Parathyroid adenoma (tissue), 2 donors: ENCODE results near the gene SYNDIG1.

Experiments
- H2AFZ ChIP-seq: fragments of 300-600 bp; sonication (generic); one replicate; pipeline ENCODE4 v1.7.0; 2017; ENCODE audit warnings: antibody characterized with exemption, mild to moderate bottlenecking
- H3K27ac ChIP-seq: fragments of 300-600 bp; sonication (generic); one replicate; pipeline ENCODE4 v1.7.0; 2017
- H3K27me3 ChIP-seq: fragments of 300-600 bp; sonication (generic); one replicate; pipeline ENCODE4 v1.7.0; 2017; ENCODE audit warnings: low read length; ENCODE audit not compliant: control insufficient read depth, insufficient read depth
- H3K36me3 ChIP-seq: fragments of 300-600 bp; sonication (generic); one replicate; pipeline ENCODE4 v1.7.0; 2017; ENCODE audit warnings: low read length; ENCODE audit not compliant: control insufficient read depth, insufficient read depth
- H3K4me1 ChIP-seq: fragments of 300-600 bp; sonication (generic); one replicate; pipeline ENCODE4 v1.7.0; 2017; ENCODE audit warnings: control low read depth
- H3K4me2 ChIP-seq: fragments of 300-600 bp; sonication (generic); one replicate; pipeline ENCODE4 v1.7.0; 2017; ENCODE audit warnings: low read length
- H3K4me3 ChIP-seq: fragments of 300-600 bp; sonication (generic); one replicate; pipeline ENCODE4 v1.7.0; 2017; ENCODE audit warnings: low read depth, low read length
- H3K79me2 ChIP-seq: fragments of 300-600 bp; sonication (generic); one replicate; pipeline ENCODE4 v1.7.0; 2017; ENCODE audit warnings: control low read depth
- H3K9ac ChIP-seq: fragments of 300-600 bp; sonication (generic); one replicate; pipeline ENCODE4 v1.7.0; 2017; ENCODE audit warnings: mild to moderate bottlenecking
- H3K9me3 ChIP-seq: fragments of 300-600 bp; sonication (generic); one replicate; pipeline ENCODE4 v1.7.0; 2017; ENCODE audit warnings: low read length; ENCODE audit not compliant: control insufficient read depth
- TF ChIP-seq, protein P1 (sequence below): fragments of 300-600 bp; sonication (generic); IDR thresholded peaks from one replicate; pipeline ENCODE4 v1.7.0; 2017; ENCODE audit warnings: antibody characterized with exemption, mild to moderate bottlenecking
- donor health status: primary hyperparathyroidism.

The SYNDIG1 gene

DNA sequence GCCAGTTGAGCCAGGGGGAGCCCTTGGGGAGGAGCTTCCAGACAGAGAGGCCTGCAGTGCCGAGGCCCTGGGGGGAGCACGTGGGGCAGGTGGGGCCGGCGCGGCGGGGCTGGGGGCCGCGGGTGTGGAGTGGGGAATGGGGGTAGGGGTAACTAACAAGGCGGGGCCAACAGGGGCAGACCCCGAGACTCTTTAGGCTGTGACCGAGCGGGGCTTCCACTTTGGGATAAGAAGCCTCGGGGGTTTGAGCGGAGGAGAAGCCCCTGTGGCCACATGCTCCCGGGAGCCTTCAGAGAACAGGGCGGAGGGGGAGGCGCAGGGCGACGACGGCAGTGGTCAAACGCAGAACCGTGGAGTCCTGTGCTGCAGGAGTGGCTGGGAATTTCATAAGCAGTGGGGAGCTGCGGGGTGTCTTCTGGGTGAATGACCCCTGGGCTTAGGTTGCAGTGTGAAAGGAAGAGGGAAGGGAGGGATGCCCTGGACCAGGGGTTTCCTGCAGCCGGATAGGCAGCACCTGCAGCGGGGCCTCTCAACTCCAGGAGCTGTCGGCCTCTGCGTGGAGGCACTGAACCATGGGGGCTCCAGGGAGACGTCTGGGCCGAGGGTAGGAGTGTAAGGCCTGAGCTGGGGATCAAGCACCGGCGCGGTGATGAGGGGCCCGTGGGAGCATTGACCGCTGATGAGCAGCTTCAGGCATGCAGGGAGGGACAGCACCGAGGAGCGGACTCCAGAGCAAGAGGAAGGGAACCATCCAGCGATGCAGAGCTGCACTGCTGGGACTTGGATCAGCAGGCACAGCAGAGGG lies 121.0 kb downstream of the SYNDIG1 start:
- H3K4me2 ChIP-seq = no peak overlapping the region
- TF ChIP-seq, protein P1, sequence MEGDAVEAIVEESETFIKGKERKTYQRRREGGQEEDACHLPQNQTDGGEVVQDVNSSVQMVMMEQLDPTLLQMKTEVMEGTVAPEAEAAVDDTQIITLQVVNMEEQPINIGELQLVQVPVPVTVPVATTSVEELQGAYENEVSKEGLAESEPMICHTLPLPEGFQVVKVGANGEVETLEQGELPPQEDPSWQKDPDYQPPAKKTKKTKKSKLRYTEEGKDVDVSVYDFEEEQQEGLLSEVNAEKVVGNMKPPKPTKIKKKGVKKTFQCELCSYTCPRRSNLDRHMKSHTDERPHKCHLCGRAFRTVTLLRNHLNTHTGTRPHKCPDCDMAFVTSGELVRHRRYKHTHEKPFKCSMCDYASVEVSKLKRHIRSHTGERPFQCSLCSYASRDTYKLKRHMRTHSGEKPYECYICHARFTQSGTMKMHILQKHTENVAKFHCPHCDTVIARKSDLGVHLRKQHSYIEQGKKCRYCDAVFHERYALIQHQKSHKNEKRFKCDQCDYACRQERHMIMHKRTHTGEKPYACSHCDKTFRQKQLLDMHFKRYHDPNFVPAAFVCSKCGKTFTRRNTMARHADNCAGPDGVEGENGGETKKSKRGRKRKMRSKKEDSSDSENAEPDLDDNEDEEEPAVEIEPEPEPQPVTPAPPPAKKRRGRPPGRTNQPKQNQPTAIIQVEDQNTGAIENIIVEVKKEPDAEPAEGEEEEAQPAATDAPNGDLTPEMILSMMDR = no peak
- H3K4me1 ChIP-seq = peaks cover 6% of the 10 kb centered on the region
- H2AFZ ChIP-seq = no peak overlapping the region
- no peak overlapping the region for H3K9ac ChIP-seq
- no peaks in the 10 kb centered on the region for H3K27me3 ChIP-seq
- no peaks in the 10 kb centered on the region for H3K9me3 ChIP-seq
- H3K36me3 ChIP-seq = no peaks in the 10 kb centered on the region
- no peaks in the 10 kb centered on the region for H3K79me2 ChIP-seq
- no peak overlapping the region for H3K27ac ChIP-seq
- H3K4me3 ChIP-seq = no peak overlapping the region

DNA sequence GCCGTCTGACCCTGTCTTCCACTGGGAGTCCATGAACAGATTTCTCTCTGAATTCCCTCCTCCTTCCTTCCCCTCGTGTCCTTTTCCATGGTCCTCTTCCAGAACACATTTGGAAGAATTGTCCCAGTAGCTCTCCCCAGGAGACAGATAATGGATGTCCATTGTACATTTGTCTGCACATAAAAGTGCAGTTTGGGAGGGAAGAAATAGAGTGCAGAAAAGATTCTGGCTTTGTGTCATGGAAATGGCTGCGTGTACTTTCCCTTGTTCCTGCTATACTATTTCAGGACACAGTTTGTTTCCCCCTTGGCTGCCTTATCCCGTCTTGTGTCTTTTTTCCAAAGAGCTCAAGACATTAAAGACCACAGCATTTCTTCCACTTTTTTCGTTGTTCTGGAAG lies 127.6 kb downstream of the SYNDIG1 start:
- H3K9ac ChIP-seq = no peak overlapping the region
- no peaks in the 10 kb centered on the region for H3K27me3 ChIP-seq
- peaks cover 4% of the 10 kb centered on the region for H3K9me3 ChIP-seq
- H3K27ac ChIP-seq = no peak overlapping the region
- no peak overlapping the region for H3K4me2 ChIP-seq
- no peaks in the 10 kb centered on the region for H3K4me1 ChIP-seq
- no peaks in the 10 kb centered on the region for H3K79me2 ChIP-seq
- H2AFZ ChIP-seq = no peak overlapping the region
- H3K4me3 ChIP-seq = no peak overlapping the region
- no peaks in the 10 kb centered on the region for H3K36me3 ChIP-seq
- TF ChIP-seq, protein P1 = no peak

DNA sequence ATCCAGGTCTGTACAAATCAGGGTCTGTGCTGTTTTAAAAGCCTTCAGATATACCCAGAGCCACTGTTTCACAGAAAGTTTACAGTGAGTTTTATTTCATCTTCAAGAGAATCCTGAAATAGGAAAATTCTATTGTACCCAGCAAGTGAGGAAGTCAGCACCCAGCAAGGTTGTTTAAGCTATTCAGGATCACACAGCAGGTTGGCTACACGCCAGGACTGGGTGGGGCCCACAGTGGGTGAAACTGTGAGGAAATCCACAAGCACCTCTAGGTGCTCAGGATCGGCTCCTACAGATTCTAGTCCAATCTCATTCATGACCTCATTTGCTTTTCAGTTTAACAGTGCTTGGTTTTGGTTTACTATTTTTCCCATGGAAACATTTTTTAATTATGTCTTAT lies 128.9 kb downstream of the SYNDIG1 start:
- TF ChIP-seq, protein P1 = no peak
- H3K4me2 ChIP-seq = no peak overlapping the region
- H3K9ac ChIP-seq = no peak overlapping the region
- no peaks in the 10 kb centered on the region for H3K4me1 ChIP-seq
- no peaks in the 10 kb centered on the region for H3K79me2 ChIP-seq
- no peak overlapping the region for H2AFZ ChIP-seq
- H3K27ac ChIP-seq = no peak overlapping the region
- no peak overlapping the region for H3K4me3 ChIP-seq
- peaks cover 4% of the 10 kb centered on the region for H3K9me3 ChIP-seq
- H3K36me3 ChIP-seq = no peaks in the 10 kb centered on the region
- H3K27me3 ChIP-seq = no peaks in the 10 kb centered on the region

DNA sequence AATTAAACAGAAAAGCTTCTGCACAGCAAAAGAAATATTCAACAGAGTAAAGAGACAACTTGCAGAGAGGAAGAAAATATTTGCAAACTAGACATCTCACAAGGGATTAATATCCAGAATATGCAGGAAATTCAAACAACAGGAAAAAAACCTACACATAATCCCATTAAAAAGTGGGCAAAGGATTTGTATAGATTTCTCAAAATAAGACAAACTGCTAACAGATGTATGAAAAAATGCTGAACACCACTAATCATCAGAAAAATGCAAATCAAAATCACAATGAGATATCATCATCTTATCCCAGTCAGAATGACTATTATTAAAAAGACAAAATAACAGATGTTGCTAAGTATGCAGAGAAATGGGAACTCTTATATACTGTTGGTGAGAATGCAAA lies 129.6 kb downstream of the SYNDIG1 start:
- TF ChIP-seq, protein P1 = no peak
- H3K36me3 ChIP-seq = no peaks in the 10 kb centered on the region
- peaks cover 4% of the 10 kb centered on the region for H3K9me3 ChIP-seq
- no peaks in the 10 kb centered on the region for H3K27me3 ChIP-seq
- no peak overlapping the region for H2AFZ ChIP-seq
- no peak overlapping the region for H3K4me2 ChIP-seq
- H3K4me3 ChIP-seq = no peak overlapping the region
- no peak overlapping the region for H3K27ac ChIP-seq
- no peaks in the 10 kb centered on the region for H3K79me2 ChIP-seq
- no peaks in the 10 kb centered on the region for H3K4me1 ChIP-seq
- no peak overlapping the region for H3K9ac ChIP-seq

DNA sequence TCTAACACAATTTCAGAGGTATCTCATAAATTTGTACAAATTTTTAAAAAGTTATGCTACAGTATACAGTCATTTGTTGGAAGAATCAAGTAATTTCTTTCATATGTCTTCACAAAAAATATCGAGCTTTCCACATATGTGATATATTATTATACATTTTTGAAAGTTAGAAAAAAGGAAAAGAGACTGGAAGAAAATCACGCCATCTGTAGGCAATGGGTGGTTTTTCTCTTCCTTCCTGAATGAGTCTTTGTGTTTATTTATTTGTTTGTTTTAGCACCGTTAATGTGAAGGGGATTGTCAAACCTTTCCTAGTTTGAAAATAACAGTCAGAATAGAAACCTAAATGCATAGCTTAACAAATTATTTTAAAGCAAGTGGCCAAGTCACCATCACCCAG lies 130.6 kb downstream of the SYNDIG1 start:
- Histone ChIP-seq H3K9ac (no peak overlapping the region), H2AFZ (no peak overlapping the region), H3K4me3 (no peak overlapping the region), H3K27me3 (no peaks in the 10 kb centered on the region), H3K36me3 (no peaks in the 10 kb centered on the region), H3K27ac (no peak overlapping the region), H3K9me3 (peaks cover 4% of the 10 kb centered on the region), H3K4me1 (no peaks in the 10 kb centered on the region), H3K4me2 (no peak overlapping the region), H3K79me2 (no peaks in the 10 kb centered on the region)
- TF ChIP-seq, protein P1 = no peak
